Measurements from ENCODE around the gene SNX2. TPM values are rescaled to one million over a fixed set of nuclear protein-coding genes. Genes with fewer than 3 reads are reported as not detected.

Gene SNX2
- total and polyA plus RNA-seq, 9 of the 15 experiments (the other 6 are each of a cell fraction or from before 2014, with no cell fraction given): 35.2 to 86.0 (median 58.1) TPM

DNA sequence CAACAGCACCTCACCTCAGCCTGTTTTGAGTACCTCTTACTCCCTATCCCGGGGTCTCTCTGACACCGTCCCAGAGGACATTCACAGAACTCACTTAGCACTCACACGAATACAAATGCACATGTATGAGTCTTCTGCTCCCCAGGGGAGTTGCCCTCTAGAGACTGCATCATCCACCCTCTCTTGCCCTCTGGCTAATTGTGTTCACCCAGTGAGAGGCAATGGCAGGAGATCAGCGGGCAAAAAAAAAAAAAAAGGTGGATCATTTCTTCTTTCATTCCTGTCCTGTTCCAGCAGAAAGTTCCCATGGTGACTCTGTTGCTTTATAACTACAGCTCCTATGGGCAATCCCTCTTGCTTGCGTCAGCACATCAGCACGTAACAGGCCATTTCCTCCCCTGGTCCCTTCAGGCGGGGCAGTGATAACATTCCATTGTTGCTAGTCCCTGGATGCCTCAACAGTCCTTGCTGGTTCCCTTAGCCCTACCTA lies 23.5 kb upstream of the SNX2 start:
- H3K9ac ChIP-seq (ENCODE audit: insufficient read depth in 1 of 2, low read depth in 2 of 2, low read length in 2 of 2): no peak overlapping the region
- no peak overlapping the region for H3K4me3 ChIP-seq
- ChIA-PET POLR2A (interaction anchor here (0.6 to 1.0 kb wide), 2 partner anchors 10 to 37 kb away, joined by 4 to 6 read pairs; no protein-coding TSS in a partner anchor), CTCF (ENCODE audit: low intra/inter-chr PET ratio) (no interaction called here)
- DNase-seq (ENCODE audit: extremely low read depth in 1 of 4, low spot score in 3 of 4): no peak
- no peak overlapping the region for H3K27ac ChIP-seq (ENCODE audit: extremely low read depth, low read depth, low read length)
- H3K4me1 ChIP-seq (replicated peaks in 1 of 2; ENCODE audit: control insufficient read depth in 2 of 2, insufficient read depth in 2 of 2, low read length in 2 of 2): no peaks in the 10 kb centered on the region
- H3K4me2 ChIP-seq (ENCODE audit: insufficient read depth, low read length): no peak overlapping the region
- BruUV-seq (replicated peaks): no TSS peak
- intact Hi-C loops (cut with micrococcal nuclease) (no loop called here), in situ Hi-C loops (cut with MboI) (no loop called here)
- no peaks in the 10 kb centered on the region for H3K36me3 ChIP-seq (ENCODE audit: control insufficient read depth, insufficient read depth, low read length)
- no peaks in the 10 kb centered on the region for H4K20me1 ChIP-seq (replicated peaks; ENCODE audit: control insufficient read depth, insufficient read depth, low read length)
- no peak overlapping the region for H2AFZ ChIP-seq (ENCODE audit: low read depth, low read length)
- WGBS (ENCODE audit: insufficient coverage, low coverage, missing lambda C conversion rate): 7% methylated on average over 6 of the region's 7 CpGs
- H3K79me2 ChIP-seq (ENCODE audit: control insufficient read depth, insufficient read depth, low read length): no peaks in the 10 kb centered on the region
- ATAC-seq: peak; percentile 25; the same call in 1 of the 3 replicates
- H3K9me3 ChIP-seq (replicated peaks; ENCODE audit: control insufficient read depth, insufficient read depth, low read depth, low read length): no peaks in the 10 kb centered on the region
- H3K27me3 ChIP-seq (ENCODE audit: control insufficient read depth in 2 of 2, insufficient read depth in 2 of 2, low read length in 2 of 2): peaks cover 0 to 12% of the 10 kb centered on the region in 2 experiments; a peak in 2 of 5 replicates
- H3K9me1 ChIP-seq (ENCODE audit: control insufficient read depth, insufficient read depth, low read length): no peaks in the 10 kb centered on the region
- no peak for FAIRE-seq
- TF ChIP-seq, protein P1, sequence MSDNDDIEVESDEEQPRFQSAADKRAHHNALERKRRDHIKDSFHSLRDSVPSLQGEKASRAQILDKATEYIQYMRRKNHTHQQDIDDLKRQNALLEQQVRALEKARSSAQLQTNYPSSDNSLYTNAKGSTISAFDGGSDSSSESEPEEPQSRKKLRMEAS (CRISPR knock-in tag; IDR thresholded peaks at IDR 0.05): no peak
- TF ChIP-seq MTA1 (IDR thresholded peaks at IDR 0.05; ENCODE audit: borderline replicate concordance) (no peak), ETV1 (tag; conservative IDR thresholded peaks at IDR 0.05; ENCODE audit: low read depth) (no peak), ZNF384 (IDR thresholded peaks at IDR 0.05; ENCODE audit: low read depth, low read length) (no peak), EP300 (IDR thresholded peaks at IDR 0.05; ENCODE audit: low read length) (no peak), BHLHE40 (IDR thresholded peaks at IDR 0.05; ENCODE audit: low read length) (no peak), MYC (IDR thresholded peaks at IDR 0.05; ENCODE audit: low read depth, low read length) (no peak), MYC (CRISPR knock-in tag; IDR thresholded peaks at IDR 0.05; ENCODE audit: borderline replicate concordance, low read depth) (no peak), NFIC (IDR thresholded peaks at IDR 0.05) (no peak), MYNN (IDR thresholded peaks at IDR 0.05) (no peak), MYNN (CRISPR knock-in tag; IDR thresholded peaks at IDR 0.05) (no peak), KAT2B (IDR thresholded peaks at IDR 0.05; ENCODE audit: low read depth, low read length) (no peak), ESRRB (CRISPR knock-in tag; IDR thresholded peaks at IDR 0.05; ENCODE audit: borderline replicate concordance) (no peak), TEAD2 (tag; IDR thresholded peaks at IDR 0.05) (no peak), ZNF445 (CRISPR knock-in tag; IDR thresholded peaks at IDR 0.05; ENCODE audit: low read depth) (no peak), MEIS2 (IDR thresholded peaks at IDR 0.05; ENCODE audit: partially characterized antibody) (no peak)
- TF ChIP-seq, protein P2, sequence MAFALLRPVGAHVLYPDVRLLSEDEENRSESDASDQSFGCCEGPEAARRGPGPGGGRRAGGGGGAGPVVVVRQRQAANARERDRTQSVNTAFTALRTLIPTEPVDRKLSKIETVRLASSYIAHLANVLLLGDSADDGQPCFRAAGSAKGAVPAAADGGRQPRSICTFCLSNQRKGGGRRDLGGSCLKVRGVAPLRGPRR (CRISPR knock-in tag; IDR thresholded peaks at IDR 0.05): no peak
- TF ChIP-seq, protein P3, sequence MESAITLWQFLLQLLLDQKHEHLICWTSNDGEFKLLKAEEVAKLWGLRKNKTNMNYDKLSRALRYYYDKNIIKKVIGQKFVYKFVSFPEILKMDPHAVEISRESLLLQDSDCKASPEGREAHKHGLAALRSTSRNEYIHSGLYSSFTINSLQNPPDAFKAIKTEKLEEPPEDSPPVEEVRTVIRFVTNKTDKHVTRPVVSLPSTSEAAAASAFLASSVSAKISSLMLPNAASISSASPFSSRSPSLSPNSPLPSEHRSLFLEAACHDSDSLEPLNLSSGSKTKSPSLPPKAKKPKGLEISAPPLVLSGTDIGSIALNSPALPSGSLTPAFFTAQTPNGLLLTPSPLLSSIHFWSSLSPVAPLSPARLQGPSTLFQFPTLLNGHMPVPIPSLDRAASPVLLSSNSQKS (CRISPR knock-in tag; IDR thresholded peaks at IDR 0.05): no peak
- TF ChIP-seq, protein P4, sequence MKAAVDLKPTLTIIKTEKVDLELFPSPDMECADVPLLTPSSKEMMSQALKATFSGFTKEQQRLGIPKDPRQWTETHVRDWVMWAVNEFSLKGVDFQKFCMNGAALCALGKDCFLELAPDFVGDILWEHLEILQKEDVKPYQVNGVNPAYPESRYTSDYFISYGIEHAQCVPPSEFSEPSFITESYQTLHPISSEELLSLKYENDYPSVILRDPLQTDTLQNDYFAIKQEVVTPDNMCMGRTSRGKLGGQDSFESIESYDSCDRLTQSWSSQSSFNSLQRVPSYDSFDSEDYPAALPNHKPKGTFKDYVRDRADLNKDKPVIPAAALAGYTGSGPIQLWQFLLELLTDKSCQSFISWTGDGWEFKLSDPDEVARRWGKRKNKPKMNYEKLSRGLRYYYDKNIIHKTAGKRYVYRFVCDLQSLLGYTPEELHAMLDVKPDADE (conservative IDR thresholded peaks at IDR 0.05; ENCODE audit: control insufficient read depth, low read depth, low read length): no peak
- TF ChIP-seq, protein P5, sequence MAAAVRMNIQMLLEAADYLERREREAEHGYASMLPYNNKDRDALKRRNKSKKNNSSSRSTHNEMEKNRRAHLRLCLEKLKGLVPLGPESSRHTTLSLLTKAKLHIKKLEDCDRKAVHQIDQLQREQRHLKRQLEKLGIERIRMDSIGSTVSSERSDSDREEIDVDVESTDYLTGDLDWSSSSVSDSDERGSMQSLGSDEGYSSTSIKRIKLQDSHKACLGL (CRISPR knock-in tag; IDR thresholded peaks at IDR 0.05; ENCODE audit: borderline replicate concordance, poor library complexity, severe bottlenecking): no peak

All from K562 (cell line).